ENCODE data around the gene PLA2G2C. TPM values are rescaled to one million over a fixed set of nuclear protein-coding genes. Genes with fewer than 3 reads are reported as not detected.

PLA2G2C gene
- total and polyA plus RNA-seq, 8 donors, result 0.43 to 1.3 (median 0.73) TPM; not detected in 5

GRCh38 chr1:20211511-20211931 is 25.2 kb upstream of the PLA2G2C start:
- intact Hi-C loops (cut with DNase I; ENCODE audit: low total_unique reads), result loop anchor here (5.0 kb wide), 1 partner anchor 281 kb away; no protein-coding TSS in a partner anchor
- no peak overlapping the region for H3K27ac ChIP-seq
- no peak for DNase-seq
- TF ChIP-seq CTCF (IDR thresholded peaks at IDR 0.05) (no peak), POLR2AphosphoS5 (IDR thresholded peaks at IDR 0.05) (no peak), POLR2A (IDR thresholded peaks at IDR 0.05) (no peak), EP300 (IDR thresholded peaks at IDR 0.05) (no peak)
- H3K36me3 ChIP-seq, result no peaks in the 10 kb centered on the region
- 39 to 60% (median 48%) methylated on average over 3 to 4 of the region's 4 CpGs for WGBS, 5 donors
- H3K27me3 ChIP-seq, result peaks cover 0 to 70% (median 25%) of the 10 kb centered on the region in 3 donors
- H3K4me1 ChIP-seq, result peaks cover 0 to 14% (median 10%) of the 10 kb centered on the region in 4 donors
- peaks cover 0 to 2% (median 0%) of the 10 kb centered on the region in 4 donors for H3K9me3 ChIP-seq
- no peak overlapping the region for H3K4me3 ChIP-seq

GRCh38 chr1:20210736-20211460 is 24.6 kb upstream of the PLA2G2C start:
- no peak overlapping the region for H3K27ac ChIP-seq
- TF ChIP-seq POLR2A (IDR thresholded peaks at IDR 0.05) (no peak), EP300 (IDR thresholded peaks at IDR 0.05) (no peak), CTCF (IDR thresholded peaks at IDR 0.05) (no peak), POLR2AphosphoS5 (IDR thresholded peaks at IDR 0.05) (no peak)
- intact Hi-C loops (cut with DNase I; ENCODE audit: low total_unique reads), result loop anchor here (5.0 kb wide), 1 partner anchor 281 kb away; no protein-coding TSS in a partner anchor
- peaks cover 0 to 63% (median 23%) of the 10 kb centered on the region in 3 donors for H3K27me3 ChIP-seq
- H3K4me3 ChIP-seq, result no peak overlapping the region
- H3K4me1 ChIP-seq, result peaks cover 0 to 14% (median 10%) of the 10 kb centered on the region in 4 donors
- DNase-seq, result peak in 1 of 2 donors; percentile 11
- H3K36me3 ChIP-seq, result no peaks in the 10 kb centered on the region
- H3K9me3 ChIP-seq, result no peaks in the 10 kb centered on the region
- 79 to 87% (median 84%) methylated on average over 10 of the region's 10 CpGs for WGBS, 5 donors

GRCh38 chr1:20209471-20209870 is 23.2 kb upstream of the PLA2G2C start:
- intact Hi-C loops (cut with DNase I; ENCODE audit: low total_unique reads), result no loop called here
- Histone ChIP-seq H3K9me3 (no peaks in the 10 kb centered on the region), H3K4me3 (no peak overlapping the region), H3K36me3 (no peaks in the 10 kb centered on the region), H3K27me3 (peaks cover 0 to 51% (median 13%) of the 10 kb centered on the region in 3 donors), H3K27ac (no peak overlapping the region), H3K4me1 (peaks cover 0 to 14% (median 10%) of the 10 kb centered on the region in 4 donors)
- 67 to 71% (median 69%) methylated on average over 4 of the region's 4 CpGs for WGBS, 5 donors
- no peak for DNase-seq
- TF ChIP-seq POLR2AphosphoS5 (IDR thresholded peaks at IDR 0.05), result no peak

GRCh38 chr1:20207546-20207945 is 21.2 kb upstream of the PLA2G2C start:
- Histone ChIP-seq H3K4me1 (peaks cover 0 to 6% (median 2%) of the 10 kb centered on the region in 4 donors), H3K27ac (no peak overlapping the region), H3K4me3 (no peak overlapping the region), H3K36me3 (no peaks in the 10 kb centered on the region), H3K27me3 (peaks cover 0 to 45% (median 4%) of the 10 kb centered on the region in 3 donors), H3K9me3 (no peaks in the 10 kb centered on the region)
- no peak for DNase-seq
- WGBS, 5 donors, result 63 to 89% (median 79%) methylated on average over 4 of the region's 4 CpGs
- intact Hi-C loops (cut with DNase I; ENCODE audit: low total_unique reads), result no loop called here
- TF ChIP-seq EP300 (IDR thresholded peaks at IDR 0.05) (no peak), POLR2A (IDR thresholded peaks at IDR 0.05) (no peak), POLR2AphosphoS5 (IDR thresholded peaks at IDR 0.05) (no peak), CTCF (IDR thresholded peaks at IDR 0.05) (no peak)

- no peaks in the 10 kb centered on the region for H3K4me1 ChIP-seq
- H3K36me3 ChIP-seq, result no peaks in the 10 kb centered on the region
- H3K9me3 ChIP-seq, result no peaks in the 10 kb centered on the region
- TF ChIP-seq POLR2AphosphoS5 (IDR thresholded peaks at IDR 0.05) (no peak), POLR2A (IDR thresholded peaks at IDR 0.05) (no peak), CTCF (IDR thresholded peaks at IDR 0.05) (no peak)
- H3K27ac ChIP-seq, result no peak overlapping the region
- peaks cover 0 to 26% (median 0%) of the 10 kb centered on the region in 3 donors for H3K27me3 ChIP-seq
- DNase-seq, result no peak
- no peak overlapping the region for H3K4me3 ChIP-seq
- 81 to 90% (median 82%) methylated on average over 5 of the region's 5 CpGs for WGBS, 5 donors
- intact Hi-C loops (cut with DNase I; ENCODE audit: low total_unique reads), result no loop called here
Observed at GRCh38 chr1:20202166-20202565, 15.8 kb upstream of the PLA2G2C start.
